Transverse colon (tissue), 3 donors: Measurements from ENCODE around the gene UTP20.

Experiments
- EP300 ChIP-seq: sonication (generic); formaldehyde crosslinking; IDR thresholded peaks from one replicate; pipeline ENCODE4 v1.6.1; 2017; ENCODE audit warnings: antibody characterized with exemption, low read depth
- TF ChIP-seq, protein P1 (sequence below), 5 experiments: fragments of 200-600 bp in 3 of 5; fragments of 450-650 bp in 2 of 5; sonication (generic) in 3 of 5; IDR thresholded peaks; 1 replicate in 2 of 5; 2 replicates in 3 of 5; pipeline ENCODE4 v1.5.1; 2016 to 2017; ENCODE audit warnings: antibody characterized with exemption in 5 of 5, inconsistent platforms in 3 of 5, mild to moderate bottlenecking in 2 of 5, moderate library complexity in 1 of 5

GRCh38 chr12:101327051-101327450, 47.1 kb downstream of the UTP20 start:
- TF ChIP-seq, protein P1, sequence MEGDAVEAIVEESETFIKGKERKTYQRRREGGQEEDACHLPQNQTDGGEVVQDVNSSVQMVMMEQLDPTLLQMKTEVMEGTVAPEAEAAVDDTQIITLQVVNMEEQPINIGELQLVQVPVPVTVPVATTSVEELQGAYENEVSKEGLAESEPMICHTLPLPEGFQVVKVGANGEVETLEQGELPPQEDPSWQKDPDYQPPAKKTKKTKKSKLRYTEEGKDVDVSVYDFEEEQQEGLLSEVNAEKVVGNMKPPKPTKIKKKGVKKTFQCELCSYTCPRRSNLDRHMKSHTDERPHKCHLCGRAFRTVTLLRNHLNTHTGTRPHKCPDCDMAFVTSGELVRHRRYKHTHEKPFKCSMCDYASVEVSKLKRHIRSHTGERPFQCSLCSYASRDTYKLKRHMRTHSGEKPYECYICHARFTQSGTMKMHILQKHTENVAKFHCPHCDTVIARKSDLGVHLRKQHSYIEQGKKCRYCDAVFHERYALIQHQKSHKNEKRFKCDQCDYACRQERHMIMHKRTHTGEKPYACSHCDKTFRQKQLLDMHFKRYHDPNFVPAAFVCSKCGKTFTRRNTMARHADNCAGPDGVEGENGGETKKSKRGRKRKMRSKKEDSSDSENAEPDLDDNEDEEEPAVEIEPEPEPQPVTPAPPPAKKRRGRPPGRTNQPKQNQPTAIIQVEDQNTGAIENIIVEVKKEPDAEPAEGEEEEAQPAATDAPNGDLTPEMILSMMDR (IDR thresholded peaks at IDR 0.05) = no peak
- no peak for TF ChIP-seq EP300
